Fibroblast of peridontal ligament (primary cell): ENCODE results near the gene BANF2.

Experiments used
- DNase-seq: peaks from one replicate; pipeline ENCODE4 v3.0.0-alpha.2; 2010; ENCODE audit errors: extremely low read depth

Gene BANF2

DNA sequence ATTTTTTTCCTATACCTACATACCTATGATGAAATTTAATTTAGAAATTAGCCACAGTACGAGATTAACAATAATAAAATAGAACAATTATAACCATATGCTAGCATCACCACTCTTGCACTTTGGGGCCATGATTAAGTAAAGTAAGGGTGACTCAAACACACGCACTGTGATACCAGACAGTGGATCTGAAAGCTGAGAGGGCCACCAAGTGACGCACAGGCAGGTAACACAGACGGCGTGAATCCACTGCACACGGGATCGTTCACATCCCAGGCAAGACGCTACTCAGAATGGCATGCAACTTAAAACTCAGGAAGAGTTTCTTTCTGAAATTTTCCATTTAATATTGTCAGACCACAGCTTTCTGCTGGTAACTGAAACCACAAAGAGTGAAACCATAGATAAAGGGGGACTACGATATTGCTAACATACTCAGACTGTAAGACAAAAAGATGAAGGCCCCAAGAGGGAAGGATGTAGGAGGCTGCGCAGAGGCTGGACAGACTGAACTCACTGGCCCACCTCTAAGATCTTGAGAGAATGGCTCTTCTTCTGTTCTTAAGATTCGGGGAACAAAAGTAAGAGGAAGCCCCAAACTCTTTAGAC lies 35.6 kb upstream of the BANF2 start:
- peak; percentile 30 for DNase-seq

- no peak for DNase-seq
Measured at GRCh38 chr20:17665756-17666155, 34.0 kb upstream of the BANF2 start.

DNA sequence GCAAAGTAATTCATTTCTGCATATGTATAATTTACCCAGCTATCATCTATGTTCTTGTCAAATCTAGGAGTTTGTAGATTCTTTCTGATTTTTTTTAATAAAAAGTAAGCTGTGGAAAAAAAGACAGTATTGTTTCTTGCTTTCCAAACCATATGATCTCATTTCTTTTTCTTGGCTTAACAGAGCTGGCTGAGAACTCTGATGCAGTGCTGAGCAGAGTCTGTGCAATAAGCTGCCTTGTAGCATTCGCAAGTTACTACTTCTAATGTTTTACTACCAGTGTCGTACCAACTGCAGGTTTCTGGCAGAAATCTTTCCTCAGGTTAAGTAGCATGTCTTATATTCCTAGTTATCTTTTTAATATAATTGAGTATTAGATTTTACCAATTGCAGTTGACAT lies 33.3 kb upstream of the BANF2 start:
- DNase-seq, result peak; percentile 79

DNA sequence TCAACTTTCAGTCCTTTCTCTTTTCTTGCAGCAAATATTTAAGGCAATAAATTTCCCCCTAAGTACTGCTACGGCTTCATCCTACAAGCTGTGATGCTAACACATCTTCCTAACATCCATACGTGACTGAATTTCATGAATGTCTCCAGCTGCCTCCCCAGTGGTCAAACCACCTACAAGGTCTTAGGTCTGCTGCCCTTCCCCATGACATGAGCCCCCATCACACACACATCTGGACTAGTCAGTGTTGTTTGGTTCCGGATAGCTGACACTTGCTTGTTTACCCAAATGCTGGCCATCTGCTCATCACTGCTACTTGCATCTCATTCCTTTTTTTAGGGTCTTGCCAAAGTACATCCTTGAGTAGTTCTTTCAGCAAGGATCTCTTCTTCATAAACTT lies 32.3 kb upstream of the BANF2 start:
- DNase-seq, result no peak

- DNase-seq, result no peak
Measured at GRCh38 chr20:17668432-17668831, 31.3 kb upstream of the BANF2 start.

DNA sequence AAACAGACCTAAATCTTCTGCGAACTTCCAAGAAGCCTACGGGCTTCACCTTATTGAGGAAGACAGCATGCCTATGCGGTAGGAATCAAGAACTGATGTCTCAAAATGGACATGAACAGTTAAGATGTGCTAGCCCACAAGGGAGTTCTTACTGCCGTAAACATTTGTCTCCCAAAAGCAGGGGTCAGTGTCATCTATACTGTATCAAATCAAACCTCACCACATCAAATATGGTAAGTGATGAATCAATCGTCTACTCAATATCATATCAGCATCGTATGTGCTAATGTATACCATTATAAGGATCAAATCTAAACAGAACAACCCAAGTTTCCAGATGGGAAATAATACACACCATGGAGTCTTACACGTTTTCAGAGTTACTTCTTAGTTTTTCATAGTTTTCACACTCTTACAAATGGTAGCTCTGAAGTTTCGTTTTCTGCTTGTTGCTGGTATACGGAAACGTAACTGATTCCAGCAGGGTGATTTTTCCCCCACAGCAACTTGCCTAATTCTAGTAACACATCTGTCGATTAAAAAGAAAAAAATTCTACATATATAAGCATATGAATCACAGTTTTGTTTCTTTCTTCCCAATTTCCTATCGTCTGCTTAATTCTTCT lies 30.3 kb upstream of the BANF2 start:
- no peak for DNase-seq

DNA sequence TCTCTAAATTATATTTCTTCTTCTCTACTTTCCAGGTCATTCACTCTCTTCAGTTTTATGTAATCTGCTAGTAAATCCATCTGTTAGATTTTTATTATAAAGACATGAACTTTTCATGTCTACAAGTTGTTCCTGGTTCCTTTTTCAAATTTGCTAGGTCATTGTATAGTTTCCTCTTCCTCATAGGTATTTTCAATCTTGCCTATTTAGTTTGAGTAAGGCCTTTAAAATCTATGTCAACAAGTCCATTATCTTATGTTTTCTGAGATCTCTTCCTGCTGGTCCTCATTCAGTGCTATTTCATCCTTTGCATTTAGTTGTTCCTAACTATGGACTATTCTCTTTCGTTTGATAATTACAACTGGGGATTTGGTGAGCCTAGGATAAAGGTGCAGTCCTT lies 28.8 kb upstream of the BANF2 start:
- no peak for DNase-seq

DNA sequence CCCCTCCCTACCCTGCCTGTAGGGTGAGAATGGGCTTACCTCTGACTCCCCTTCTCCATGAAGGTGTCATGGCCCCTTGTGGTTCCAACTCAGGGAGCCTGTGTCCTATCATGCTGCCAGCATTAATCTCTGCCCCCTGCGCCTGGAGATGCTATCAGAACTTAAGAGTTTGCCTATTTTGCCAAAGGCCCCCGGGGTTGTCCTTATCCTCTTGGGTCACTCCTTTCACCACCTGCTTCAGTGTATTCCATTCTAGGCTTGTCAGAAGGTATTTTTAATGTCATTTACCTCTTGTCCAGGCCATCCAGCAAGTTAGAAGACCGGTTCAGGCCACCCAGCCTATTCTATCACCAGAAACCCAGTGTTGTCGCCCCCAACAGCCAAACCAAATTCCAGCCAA lies 28.2 kb upstream of the BANF2 start:
- no peak for DNase-seq

- no peak for DNase-seq
Measured at GRCh38 chr20:17673084-17673483, 26.7 kb upstream of the BANF2 start.

DNA sequence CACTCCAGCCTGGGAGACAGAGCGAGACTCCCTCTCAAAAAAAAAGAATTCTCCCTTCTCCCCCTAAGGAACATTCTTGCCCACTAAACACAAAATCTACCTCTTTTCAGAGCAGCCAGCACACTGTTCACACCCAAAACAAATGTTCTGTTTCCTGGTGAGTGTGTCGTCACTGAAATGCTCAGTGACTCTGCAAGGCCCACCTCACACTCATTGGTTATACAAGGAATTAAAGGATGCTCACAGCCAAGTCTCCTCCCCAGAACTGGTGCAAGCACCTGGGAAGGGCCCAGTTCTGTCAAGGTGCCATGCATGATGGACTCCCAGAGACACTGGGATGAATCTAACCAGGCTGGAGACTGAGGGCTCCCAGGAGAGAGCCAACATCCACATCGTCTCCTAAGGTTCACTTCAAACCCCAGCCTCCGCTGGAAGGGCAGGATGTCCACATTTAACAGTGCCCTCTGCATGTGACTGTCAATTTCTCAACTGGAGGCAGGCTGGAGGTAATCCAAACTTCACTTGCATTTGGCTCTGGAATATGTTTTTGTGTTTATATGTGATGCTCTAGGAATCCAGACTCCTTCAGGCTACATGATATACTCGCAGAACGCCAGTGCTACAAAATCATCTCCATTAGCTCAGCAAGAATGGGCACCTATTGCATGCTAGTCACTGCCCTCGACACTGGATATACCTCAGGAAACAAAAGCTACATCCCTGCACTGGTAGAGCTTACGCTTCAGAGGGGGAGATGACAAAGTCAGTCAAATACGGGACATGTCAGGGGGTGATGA lies 24.8 kb upstream of the BANF2 start:
- DNase-seq, result peak; percentile 77

GRCh38 chr20:17675519-17676377 lies 24.0 kb upstream of the BANF2 start:
- no peak for DNase-seq

DNA sequence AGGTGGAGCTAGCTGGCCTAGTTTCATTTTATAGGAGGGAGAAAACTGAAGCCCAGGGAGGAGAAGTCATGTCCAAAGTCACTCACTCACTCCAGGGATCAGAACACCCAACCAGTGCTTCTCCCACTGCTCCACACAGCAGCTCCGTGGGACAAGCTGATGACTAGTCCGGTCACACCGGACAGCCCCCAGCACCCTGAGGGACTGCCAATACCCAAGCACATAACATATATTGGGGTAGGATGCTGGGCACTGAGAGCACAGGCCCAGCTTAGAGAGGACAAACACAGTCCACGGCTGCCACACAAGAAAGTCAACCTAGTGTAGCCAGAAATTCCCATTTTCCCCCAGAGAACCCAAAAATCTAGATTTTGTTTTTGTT lies 23.4 kb upstream of the BANF2 start:
- no peak for DNase-seq

GRCh38 chr20:17676942-17677341 lies 22.8 kb upstream of the BANF2 start:
- DNase-seq, result no peak

DNA sequence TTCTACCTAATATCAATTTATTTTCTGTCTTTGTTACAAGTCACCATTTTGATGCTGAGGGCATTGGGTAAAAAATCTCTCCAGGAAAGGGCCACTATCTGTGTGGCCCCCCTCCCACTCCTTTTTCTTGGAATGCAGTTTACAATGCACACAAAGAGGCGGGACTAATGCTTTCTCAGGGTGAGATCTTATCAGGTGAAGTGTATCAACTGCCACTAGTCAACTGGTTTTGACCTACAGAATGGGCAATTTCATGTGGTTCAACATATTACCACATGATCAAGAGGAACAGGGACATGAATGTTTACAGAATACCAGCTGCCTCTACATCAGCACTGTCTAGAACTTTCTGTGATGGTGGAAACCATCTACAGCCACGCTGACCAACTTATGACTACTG lies 21.5 kb upstream of the BANF2 start:
- DNase-seq, result no peak

DNA sequence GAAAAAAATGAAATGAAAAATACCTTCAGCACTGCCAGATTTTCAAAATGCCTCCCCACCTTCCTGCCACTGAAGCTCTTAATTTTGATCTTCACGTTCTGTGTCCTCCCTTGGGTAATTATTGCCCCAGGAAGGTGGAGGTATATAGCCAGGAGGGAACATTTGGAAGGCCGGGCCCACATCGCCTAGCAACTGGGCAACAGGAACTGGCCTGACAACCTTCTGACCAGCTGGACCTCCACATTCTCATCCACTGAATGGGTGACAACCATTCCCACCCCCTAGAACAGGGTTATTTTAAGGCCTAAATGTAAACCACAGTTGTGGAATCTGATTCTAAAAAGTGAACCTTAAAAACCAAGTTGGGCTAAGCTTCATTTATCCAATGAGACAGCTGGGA lies 20.9 kb upstream of the BANF2 start:
- DNase-seq, result no peak

DNA sequence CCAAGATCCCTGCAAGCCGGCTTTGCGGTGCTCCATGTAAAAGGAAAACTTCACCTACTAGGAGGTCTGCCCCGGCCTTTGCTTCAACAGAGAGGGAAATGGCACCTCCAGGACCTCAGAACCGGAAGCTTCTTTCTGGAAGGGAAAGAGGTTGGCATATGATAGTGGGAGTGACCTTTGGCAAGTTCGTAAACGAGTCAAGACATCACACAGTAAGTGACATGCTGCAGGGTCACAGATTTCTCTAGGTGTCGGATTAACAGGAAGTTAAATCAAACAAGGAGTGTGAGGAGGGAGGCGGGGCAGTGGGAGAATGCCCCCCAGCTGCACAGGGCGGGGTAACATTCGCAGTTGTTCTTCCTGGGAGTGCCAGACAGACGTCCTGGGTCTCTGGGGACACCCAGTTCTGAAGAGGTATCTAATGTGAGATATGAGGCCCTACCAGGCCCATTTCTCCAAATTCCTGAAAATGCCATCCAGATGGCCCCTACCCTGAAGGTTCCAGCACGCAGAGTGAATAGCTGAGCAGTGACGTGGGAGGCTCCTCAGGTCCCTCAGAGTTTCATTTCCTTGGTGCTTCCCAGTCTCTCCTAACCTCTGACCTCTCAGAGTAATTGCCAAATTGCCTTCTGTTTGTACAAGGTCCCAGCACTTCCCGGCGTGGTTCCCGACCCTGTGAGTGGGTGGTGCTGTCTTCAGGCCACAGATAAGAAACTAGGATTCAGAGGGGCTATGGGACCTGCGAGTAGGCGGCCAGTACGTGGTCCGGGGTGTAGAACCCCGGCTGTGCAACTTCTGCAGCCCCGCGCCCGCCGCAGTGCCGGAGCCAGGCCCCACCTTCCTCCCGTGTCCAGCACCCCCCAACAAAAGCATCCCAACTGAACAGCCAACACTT lies 19.6 kb upstream of the BANF2 start:
- peak; percentile 74 for DNase-seq

DNA sequence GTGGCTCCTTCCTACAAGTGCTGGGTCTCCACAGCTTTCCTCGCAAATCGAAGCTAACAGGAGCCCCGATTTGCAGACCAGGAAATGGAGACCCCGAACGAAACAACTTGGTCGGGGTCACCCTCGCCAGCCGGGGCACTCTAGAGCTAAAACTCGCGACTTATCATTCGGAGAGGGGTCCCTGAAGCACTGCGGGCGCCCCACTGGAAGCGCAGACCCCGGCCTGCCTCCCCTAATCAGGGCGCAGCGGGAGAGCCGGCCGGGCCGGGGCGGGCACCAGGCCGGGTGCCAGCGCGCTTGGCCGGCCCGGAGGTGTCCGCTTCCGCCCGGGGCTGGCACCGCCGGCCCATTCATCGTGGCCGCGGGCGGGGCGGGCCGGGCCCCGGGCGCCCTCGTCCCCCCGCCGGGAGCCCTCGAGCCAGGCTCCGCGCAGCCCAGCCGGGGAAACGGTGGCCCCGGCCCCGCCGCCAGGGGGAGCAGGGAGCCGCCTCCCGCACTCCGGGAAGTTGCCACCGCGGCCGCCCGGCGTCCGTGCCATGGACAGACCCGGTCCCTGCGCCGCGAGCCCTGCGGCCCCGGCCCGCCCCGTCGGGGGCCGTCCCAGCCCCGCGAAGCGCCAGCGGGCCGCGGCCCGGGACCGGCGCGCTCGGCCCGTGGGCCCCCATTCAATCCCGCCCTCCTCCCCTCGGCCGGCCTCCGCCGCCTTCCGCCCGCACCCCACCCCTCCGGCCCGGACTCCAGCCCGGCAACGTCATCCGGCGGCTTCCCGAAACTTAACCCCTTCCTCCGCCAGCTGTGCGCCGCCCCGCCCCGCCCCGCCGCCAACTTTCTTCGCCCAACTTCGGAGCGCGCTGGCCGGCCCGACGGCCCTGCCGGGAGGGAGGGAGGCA lies 18.7 kb upstream of the BANF2 start:
- DNase-seq, result peak; percentile 60

- DNase-seq, result no peak
Measured at GRCh38 chr20:17681726-17682102, 18.1 kb upstream of the BANF2 start.

DNA sequence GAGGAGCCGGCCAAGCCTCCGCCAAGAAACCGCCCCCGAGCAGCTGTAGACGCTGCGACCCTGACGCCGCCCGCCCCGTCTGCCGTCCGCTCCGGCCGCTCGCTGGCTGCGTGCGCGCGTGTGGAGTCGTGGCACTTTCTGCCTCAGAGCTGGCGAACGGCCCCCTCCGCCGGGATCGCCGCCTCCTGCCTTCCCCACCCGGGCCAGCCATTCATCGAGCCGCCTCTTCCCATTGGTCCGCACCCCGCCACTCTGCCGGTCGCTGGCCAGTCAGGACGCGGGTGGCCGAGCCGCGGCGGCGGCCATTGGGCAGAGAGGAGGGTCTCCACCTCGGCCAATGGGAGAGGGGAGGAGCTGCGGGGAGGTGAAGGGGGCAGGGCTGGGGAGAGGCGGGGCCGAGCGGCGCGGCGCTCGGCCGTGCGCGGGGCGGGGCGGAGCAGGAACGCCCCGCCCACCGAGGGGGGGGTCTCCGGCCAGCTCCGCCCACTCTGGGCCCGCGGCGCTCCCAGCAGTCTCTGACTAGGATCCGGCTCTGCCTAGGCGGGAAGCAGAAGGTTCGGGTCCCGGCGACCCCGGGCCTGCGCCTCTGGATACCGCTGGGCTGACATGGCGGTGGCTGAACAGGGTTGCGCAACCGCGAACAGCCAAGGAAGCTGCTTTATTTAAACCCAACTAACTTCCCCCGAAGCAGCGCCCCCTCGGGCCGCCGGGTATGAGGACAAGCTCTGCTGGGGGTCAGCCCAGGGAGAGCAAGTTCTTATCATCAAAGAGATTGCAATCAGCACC lies 17.5 kb upstream of the BANF2 start, which contains the start of gene RRBP1:
TSS of gene RRBP1 (minus strand) at position 140 of the 786 bp plus-strand sequence. CDS start 21,735 bp downstream, outside the sequence.
- DNase-seq, result peak; percentile 95
